GM12875 (cell line): ENCODE results near the gene PER2.
"Not testable (repeated sequence)": the region's sequence is repeated elsewhere in the genome, so short reads cannot be mapped to it uniquely, and the experiment has no call there.

Experiments
- H3K4me3 ChIP-seq: one replicate; pipeline ENCODE4 v1.5.1; 2011; ENCODE audit warnings: low read depth, low read length, control low read depth
- TF ChIP-seq, protein P1 (sequence below): IDR thresholded peaks from 2 replicates; pipeline ENCODE4 v1.5.1; 2011; ENCODE audit warnings: low read depth, mild to moderate bottlenecking, control low read depth, inconsistent platforms, low read length, moderate library complexity, borderline replicate concordance; ENCODE audit not compliant: insufficient read depth

Gene PER2

DNA sequence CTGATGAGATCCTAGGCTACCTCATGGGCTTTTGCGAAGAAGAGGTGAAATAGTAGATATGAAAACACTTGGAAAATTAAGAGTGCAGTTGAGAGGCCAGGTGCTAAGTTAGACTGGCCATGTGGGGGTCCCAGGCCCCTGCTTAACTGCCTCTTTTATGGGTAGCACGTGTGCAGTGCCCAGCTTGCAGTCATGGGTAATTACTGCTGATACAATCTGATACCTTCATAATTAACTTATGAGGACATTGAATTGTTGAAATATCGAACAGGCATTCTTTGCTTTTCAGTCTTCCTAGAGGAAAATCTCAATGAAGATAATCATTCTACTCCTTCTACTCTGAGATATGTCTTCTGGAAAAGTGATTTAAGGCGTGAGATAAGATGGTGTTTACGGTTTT is 43.5 kb upstream of the PER2 start:
- TF ChIP-seq, protein P1, sequence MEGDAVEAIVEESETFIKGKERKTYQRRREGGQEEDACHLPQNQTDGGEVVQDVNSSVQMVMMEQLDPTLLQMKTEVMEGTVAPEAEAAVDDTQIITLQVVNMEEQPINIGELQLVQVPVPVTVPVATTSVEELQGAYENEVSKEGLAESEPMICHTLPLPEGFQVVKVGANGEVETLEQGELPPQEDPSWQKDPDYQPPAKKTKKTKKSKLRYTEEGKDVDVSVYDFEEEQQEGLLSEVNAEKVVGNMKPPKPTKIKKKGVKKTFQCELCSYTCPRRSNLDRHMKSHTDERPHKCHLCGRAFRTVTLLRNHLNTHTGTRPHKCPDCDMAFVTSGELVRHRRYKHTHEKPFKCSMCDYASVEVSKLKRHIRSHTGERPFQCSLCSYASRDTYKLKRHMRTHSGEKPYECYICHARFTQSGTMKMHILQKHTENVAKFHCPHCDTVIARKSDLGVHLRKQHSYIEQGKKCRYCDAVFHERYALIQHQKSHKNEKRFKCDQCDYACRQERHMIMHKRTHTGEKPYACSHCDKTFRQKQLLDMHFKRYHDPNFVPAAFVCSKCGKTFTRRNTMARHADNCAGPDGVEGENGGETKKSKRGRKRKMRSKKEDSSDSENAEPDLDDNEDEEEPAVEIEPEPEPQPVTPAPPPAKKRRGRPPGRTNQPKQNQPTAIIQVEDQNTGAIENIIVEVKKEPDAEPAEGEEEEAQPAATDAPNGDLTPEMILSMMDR, result no peak
- H3K4me3 ChIP-seq, result no peak overlapping the region

DNA sequence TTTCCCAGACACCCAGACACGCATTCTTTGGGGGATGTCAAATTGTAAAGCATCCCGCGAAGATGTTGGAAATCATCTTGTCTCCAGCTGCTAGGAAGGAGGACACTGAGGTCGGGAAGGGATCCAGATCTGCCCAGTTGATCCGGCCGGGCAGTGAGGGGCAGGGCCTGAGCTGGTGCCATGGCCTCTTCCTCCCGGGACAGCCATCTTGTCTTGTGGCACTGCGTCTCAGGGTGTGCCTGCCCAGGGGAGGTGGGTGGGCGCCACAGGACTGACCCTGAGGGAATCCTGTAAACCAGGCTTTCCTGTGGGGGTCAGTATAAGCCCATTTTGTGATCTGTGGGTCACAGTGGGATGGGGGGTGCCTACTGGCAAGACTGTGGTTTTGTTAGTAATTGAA is 42.0 kb upstream of the PER2 start:
- TF ChIP-seq, protein P1, result no peak
- H3K4me3 ChIP-seq, result no peak overlapping the region

DNA sequence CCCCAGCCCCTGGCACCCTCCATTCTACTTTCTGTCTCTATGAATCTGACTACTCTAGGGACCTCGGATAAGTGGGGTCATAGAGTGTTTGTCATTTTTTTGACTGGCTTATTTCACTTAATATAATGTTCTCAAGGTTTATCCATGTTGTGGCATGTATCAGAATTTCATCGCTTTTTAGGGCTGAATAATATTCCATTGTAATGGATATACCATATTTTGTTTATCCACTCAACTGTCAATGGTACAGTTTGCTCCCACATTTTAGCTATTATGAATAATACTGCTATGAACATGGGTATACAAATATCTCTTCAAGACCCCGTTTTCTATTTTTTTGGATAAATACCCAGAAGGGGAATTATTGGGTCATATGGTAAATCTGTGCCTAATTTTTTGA is 39.3 kb upstream of the PER2 start:
- TF ChIP-seq, protein P1, result no peak

DNA sequence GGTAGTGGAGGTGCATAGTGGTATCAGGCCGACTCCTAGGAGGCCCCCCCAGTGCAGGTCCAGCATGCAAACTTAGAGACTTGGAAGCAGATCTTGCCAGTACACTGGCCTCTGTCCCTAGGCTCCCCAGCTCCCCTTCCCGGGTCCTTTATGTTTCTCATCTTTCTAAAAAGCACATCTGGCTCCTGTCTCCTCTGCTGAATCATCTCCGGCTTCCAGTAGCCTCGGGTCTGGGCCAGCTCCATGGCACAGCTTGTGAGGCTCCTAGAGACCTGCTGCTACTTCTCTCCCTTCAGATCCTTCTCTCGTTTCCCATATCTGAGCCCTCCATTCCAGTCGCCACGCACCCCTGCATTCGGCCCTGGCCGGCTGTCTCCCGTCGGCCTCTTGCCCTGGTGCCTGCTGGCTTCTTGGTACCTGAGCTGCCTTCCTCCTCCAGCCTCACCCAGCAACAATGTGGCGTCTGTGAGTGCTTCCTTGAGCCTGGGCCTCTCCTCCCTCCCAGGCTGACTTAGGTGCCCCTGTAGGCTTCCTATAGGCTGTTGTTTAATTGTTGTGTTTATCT is 38.5 kb upstream of the PER2 start:
- H3K4me3 ChIP-seq, result no peak overlapping the region

More for the DNA sequence above, 39.3 kb upstream of the PER2 start:
- no peak overlapping the region for H3K4me3 ChIP-seq

DNA sequence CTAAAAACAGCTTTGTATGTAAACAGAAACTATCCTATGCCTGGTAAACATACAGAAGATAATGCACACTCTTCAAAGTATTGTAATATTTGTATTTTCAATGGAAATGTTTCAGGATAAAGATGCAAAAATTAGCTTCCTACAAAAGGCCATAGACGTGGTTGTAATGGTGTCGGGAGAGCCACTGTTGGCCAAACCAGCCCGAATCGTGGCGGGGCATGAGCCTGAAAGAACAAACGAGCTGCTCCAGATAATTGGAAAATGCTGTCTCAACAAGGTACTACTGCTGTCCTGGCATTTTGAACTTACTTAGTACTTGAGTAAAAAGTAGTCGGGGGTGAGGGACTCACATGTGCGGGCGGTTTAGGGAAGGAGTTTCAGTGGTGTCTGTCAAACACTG is 37.3 kb upstream of the PER2 start:
- TF ChIP-seq, protein P1, result no peak
- no peak overlapping the region for H3K4me3 ChIP-seq

More for the DNA sequence above, 38.5 kb upstream of the PER2 start:
- TF ChIP-seq, protein P1, result no peak

DNA sequence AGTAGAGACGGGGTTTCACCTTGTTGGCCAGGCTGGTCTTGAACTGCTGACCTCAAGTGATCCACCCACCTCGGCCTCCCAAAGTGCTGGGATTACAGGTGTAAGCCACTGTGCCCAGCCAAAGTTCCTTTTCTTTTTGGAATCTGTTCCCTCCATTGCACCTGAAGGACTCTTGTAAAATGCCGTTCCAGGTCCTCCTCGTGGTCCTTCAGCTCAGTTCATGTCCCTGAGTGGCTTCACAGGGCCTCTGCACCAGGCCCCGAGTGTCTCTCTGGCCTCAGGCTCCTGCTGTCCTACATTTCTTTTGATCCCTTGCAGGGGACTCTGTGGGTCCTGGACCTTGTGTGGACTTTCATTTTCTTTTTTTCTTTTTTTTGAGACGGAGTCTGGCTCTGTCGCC is 35.8 kb upstream of the PER2 start:
- not testable (repeated sequence) for H3K4me3 ChIP-seq

DNA sequence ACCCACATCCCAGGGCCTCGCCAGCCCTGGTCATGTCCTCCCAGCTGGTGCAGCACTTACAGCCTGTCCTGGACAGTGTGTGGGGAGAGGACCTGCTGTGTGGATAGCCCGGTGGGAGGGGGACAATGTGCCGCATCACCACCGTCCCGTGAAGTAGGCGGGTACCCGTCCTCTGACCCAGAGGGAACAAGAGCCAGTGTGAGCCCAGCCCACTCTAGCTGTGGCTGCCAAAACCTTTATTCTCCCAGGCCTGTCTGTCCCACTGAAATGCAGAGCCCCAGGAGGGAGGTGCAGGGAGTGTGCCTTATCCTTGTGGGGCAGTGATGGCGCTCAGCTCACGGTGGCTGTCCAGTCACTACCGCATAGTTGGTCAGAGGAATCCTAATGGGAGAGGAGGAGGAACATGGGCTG is 33.6 kb upstream of the PER2 start:
- TF ChIP-seq, protein P1, result no peak
- no peak overlapping the region for H3K4me3 ChIP-seq

DNA sequence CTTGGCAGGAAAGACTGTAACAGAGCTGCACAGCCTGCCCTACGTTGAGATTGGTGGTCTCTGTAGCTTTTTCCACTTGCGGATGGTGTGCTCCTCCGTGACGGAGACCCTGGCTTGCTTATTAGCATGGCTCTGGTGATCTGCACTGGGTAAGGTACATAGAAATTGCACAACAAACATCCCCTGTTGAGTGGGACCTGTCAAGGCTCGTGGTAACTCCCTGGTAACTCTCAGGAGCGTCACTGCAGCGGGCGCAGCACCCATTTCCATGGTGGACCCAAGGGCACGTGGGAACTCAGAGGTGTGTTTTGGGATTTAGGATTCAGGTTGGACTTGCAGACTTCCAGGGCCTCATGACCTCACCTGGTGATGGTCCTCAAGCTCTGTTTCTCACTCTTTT is 33.1 kb upstream of the PER2 start:
- TF ChIP-seq, protein P1, result no peak
- no peak overlapping the region for H3K4me3 ChIP-seq
